ENCODE measurements around the gene GATAD2A. TPM values are rescaled to one million over a fixed set of nuclear protein-coding genes. Genes with fewer than 3 reads are reported as not detected.
A peak's percentile ranks its signal among the peaks of the same experiment; 100 is the strongest.
"Not testable (repeated sequence)": the region's sequence is repeated elsewhere in the genome, so short reads cannot be mapped to it uniquely, and the experiment has no call there.

Gene GATAD2A
- total RNA-seq, 1 donor from 2014 or later = 7.7 TPM

GRCh38 chr19:19461306-19461670 lies 55.8 kb downstream of the GATAD2A start:
- DNase-seq (ENCODE audit: low spot score in 2 of 2) (no peak), FAIRE-seq (no peak)

- DNase-seq (ENCODE audit: low spot score in 2 of 2) (peak in 1 of 2 donors; percentile 53), FAIRE-seq (no peak)
These were observed 56.5 kb downstream of the GATAD2A start for GRCh38 chr19:19461671-19462622.

GRCh38 chr19:19463348-19464117 lies 58.1 kb downstream of the GATAD2A start:
- DNase-seq (ENCODE audit: low spot score in 2 of 2) (no peak), FAIRE-seq (no peak)

- peak; percentile 45 to 64 for DNase-seq (ENCODE audit: low spot score in 2 of 2)
- FAIRE-seq = no peak
These were observed 59.0 kb downstream of the GATAD2A start for GRCh38 chr19:19464339-19465098.

- DNase-seq (ENCODE audit: low spot score in 2 of 2) (no peak), FAIRE-seq (no peak)
These were observed 60.1 kb downstream of the GATAD2A start for GRCh38 chr19:19465436-19466070.

- DNase-seq (ENCODE audit: low spot score in 2 of 2) (no peak), FAIRE-seq (no peak)
These were observed 60.7 kb downstream of the GATAD2A start for GRCh38 chr19:19466201-19466600.

GRCh38 chr19:19468424-19469050 lies 63.1 kb downstream of the GATAD2A start:
- FAIRE-seq = no peak
- no peak for DNase-seq (ENCODE audit: low spot score in 2 of 2)

- no peak for FAIRE-seq
- no peak for DNase-seq (ENCODE audit: low spot score in 2 of 2)
These were observed 65.1 kb downstream of the GATAD2A start for GRCh38 chr19:19470579-19470978.

GRCh38 chr19:19471682-19472081 lies 66.2 kb downstream of the GATAD2A start:
- DNase-seq (ENCODE audit: low spot score in 2 of 2) (no peak), FAIRE-seq (no peak)

GRCh38 chr19:19472106-19472505 lies 66.6 kb downstream of the GATAD2A start:
- not testable (repeated sequence) for FAIRE-seq; DNase-seq (ENCODE audit: low spot score in 2 of 2)

GRCh38 chr19:19475015-19475765 lies 69.7 kb downstream of the GATAD2A start:
- DNase-seq (ENCODE audit: low spot score in 2 of 2) = no peak
- no peak for FAIRE-seq

GRCh38 chr19:19475849-19476828 lies 70.7 kb downstream of the GATAD2A start:
- DNase-seq (ENCODE audit: low spot score in 2 of 2) (no peak), FAIRE-seq (no peak)

GRCh38 chr19:19477705-19478383 lies 72.4 kb downstream of the GATAD2A start:
- FAIRE-seq (no peak), DNase-seq (ENCODE audit: low spot score in 2 of 2) (no peak)

- no peak for DNase-seq (ENCODE audit: low spot score in 2 of 2)
- FAIRE-seq = no peak
These were observed 75.2 kb downstream of the GATAD2A start for GRCh38 chr19:19480688-19481087.

GRCh38 chr19:19482809-19483596 lies 77.5 kb downstream of the GATAD2A start:
- DNase-seq (ENCODE audit: low spot score in 2 of 2) = no peak
- FAIRE-seq = no peak

- FAIRE-seq = no peak
- no peak for DNase-seq (ENCODE audit: low spot score in 2 of 2)
These were observed 79.9 kb downstream of the GATAD2A start for GRCh38 chr19:19485161-19485997.

Data from frontal cortex (tissue), 4 donors.